Adipose tissue (tissue), 3 donors: ENCODE results near the gene HDDC2. TPM values are rescaled to one million over a fixed set of nuclear protein-coding genes. Genes with fewer than 3 reads are reported as not detected.

Experiments
- H3K27ac ChIP-seq: one replicate; pipeline ENCODE4 v1.5.1; 2013; ENCODE audit warnings: low read depth, low read length
- WGBS, 3 donors: extraction: QIAGEN DNeasy Blood & Tissue Kit; methylation state at CpG; one replicate each; pipeline ENCODE4 v1.1.7; 2013; 5-methylcytosine and 5-hydroxymethylcytosine counted together
- polyA plus RNA-seq, 3 donors: library from polyadenylated mRNA; stranded (reverse); fragments of 200-250 nt; gene quantifications; one replicate each; pipeline ENCODE4 v1.2.3, GENCODE V29; 2013
- donor health status: healthy with polysubstance abuse.
- donor health status: Bipolar disorder and iron deficiency.
- donor health status: healthy.

The HDDC2 gene
- 100 to 1,000 TPM in 1 of 3 donors, 10 to 100 TPM in 2; 35.5 to 106 (median 79.6) TPM for polyA plus RNA-seq

DNA sequence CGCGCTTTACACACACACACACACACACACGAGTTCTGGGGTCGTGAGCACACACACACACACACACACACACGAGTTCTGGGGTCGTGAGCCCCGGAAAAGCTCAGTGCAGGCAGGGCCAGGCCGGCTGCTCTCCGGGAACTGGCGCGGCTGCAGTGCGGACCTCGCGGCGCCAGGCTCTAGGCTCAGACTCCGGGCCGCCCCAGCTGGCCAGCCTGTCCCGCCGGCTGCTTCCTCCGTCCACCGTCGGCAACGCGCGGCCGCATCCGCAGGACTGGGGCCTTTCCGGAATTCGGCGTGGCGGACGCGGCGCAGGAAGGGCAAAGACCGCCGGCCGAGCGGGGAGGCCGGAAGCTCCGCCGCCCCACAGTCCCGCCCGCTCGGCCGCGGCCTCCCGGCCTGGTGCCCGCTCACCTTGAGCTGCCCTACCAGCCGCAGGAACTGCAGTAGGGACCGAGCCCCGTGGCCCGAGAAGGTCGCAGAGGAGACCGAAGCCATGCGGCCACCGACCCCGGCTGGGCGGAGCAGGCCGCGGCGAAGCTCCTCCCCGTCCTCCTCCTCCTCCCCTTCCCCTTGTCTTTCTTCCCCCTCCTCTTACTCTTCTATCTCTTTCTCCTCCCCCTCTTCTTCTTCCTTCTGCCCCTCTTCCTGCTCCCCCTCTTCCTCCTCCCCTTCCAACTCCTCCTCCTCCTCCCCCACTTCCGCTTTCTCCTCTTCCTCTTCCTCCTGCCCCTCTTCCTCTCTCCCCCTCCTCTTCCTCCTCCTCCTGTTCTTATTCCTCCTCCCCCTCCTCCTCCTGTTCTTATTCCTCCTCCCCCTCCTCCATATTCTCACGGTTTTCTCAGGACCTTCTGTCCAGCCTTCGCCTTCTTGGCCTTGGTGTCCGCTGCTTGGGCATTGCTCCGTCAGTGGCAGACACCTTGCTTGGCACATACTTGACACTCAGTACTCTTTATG lies at the start of gene HDDC2:
Gene HDDC2, minus strand, starts transcription at position 533 of the 957 bp plus-strand sequence. Its CDS starts 35 bp downstream, at position 498.
- 2 to 5% (median 4%) methylated on average over 59 to 66 of the region's 67 CpGs for WGBS, 3 donors
- peak within 1 kb of the TSS; percentile 17 for H3K27ac ChIP-seq

DNA sequence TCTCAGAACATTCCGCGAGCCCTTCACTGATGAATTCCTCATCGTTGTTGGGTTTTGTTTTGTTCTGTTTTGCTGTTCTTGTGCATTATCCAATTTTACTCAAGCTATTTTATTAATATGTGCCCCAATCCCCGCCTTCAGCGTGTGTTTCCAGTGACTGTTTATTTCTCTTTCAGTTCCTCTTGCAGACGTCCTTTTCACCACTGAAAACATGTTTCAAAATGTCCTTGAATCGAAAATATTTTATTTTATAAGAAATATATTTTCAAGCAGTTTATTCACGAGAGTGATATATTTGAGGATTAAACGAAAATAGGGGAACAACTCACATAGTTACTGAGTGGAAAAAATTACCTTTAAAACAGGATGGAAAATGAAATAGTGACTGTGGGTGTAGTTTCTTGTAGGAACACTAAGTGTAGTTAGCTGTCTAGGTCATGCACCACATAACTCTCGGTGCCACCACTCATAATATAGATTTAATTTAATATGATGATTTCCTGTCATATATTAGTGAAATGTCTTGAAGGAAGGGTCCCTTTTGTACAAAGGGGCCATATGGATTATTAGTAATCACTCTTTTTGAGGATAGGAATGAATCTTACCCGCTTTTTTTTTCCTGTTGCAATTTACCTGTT lies 45.3 kb upstream of the HDDC2 start:
- H3K27ac ChIP-seq, result no peak overlapping the region
- WGBS, 3 donors, result 76 to 79% (median 78%) methylated on average over 11 of the region's 11 CpGs

- 42 to 44% (median 43%) methylated on average over 11 of the region's 11 CpGs for WGBS, 3 donors
- H3K27ac ChIP-seq, result no peak overlapping the region
Observed at GRCh38 chr6:125346201-125346925, 44.6 kb upstream of the HDDC2 start.

DNA sequence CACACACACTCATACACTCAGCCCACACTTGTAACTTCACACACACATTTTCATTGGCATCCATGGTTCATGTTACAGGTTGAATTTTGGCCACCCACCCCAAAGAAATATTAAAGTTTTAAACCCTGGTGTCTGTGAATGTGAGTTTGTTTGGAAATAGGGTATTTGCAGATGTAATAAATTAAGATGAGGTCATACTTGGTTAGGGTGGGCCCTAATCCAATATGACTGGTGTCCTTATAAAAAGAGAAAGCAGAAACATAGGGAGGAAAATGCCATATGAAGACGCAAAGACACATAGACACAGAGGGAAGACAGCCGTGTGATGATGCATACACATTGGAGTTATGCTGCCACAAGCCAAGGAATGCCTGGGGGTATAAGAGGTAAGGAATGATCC lies 39.7 kb upstream of the HDDC2 start:
- 69 to 72% (median 71%) methylated on average over 2 of the region's 2 CpGs for WGBS, 3 donors
- no peak overlapping the region for H3K27ac ChIP-seq

DNA sequence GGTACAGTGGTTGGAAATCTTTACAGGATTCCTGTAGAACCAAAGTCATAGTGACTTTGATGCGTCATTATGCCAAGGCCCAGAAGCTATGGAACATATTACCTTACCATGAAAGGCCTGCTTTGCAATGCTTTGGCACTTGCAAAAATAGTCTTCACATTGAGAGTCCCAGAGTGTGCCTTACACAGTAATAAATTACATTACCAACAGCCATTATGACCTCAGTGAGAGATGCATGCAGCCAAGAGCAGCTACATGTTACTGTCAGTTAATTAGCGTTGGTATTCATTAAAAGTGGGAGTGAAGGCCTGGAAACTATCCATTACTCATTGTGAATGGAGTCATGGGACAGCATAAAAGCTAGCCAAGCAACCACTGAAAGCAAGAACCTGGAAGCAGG lies 39.2 kb upstream of the HDDC2 start:
- WGBS, 3 donors, result 87 to 97% (median 88%) methylated on average over 2 of the region's 2 CpGs
- no peak overlapping the region for H3K27ac ChIP-seq

- WGBS, 3 donors, result 70 to 82% (median 76%) methylated on average over 3 of the region's 3 CpGs
- no peak overlapping the region for H3K27ac ChIP-seq
Observed at GRCh38 chr6:125340175-125340835, 38.5 kb upstream of the HDDC2 start.

GRCh38 chr6:125339653-125340052 lies 37.9 kb upstream of the HDDC2 start:
- WGBS, 3 donors, result 63 to 68% (median 65%) methylated on average over 1 of the region's 1 CpG
- H3K27ac ChIP-seq, result no peak overlapping the region

DNA sequence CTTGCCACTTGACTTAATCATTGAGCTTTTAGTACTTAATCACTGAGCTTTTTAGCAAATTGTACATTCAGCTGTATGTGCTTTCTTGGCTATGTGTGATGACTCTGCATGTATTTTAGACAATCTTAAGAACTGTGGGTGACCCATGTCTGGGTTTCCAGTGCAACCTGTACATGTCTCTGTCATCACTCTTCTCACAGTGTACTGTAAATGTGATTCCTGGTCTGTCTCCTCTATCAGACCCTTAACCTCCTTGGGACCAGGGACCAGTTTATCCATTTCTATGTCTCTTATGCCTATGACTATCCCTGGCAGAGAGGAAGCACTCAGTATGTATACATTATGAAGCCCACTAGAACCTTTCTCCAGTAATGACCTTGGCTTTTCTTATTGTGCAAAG lies 36.6 kb upstream of the HDDC2 start:
- H3K27ac ChIP-seq, result no peak overlapping the region

DNA sequence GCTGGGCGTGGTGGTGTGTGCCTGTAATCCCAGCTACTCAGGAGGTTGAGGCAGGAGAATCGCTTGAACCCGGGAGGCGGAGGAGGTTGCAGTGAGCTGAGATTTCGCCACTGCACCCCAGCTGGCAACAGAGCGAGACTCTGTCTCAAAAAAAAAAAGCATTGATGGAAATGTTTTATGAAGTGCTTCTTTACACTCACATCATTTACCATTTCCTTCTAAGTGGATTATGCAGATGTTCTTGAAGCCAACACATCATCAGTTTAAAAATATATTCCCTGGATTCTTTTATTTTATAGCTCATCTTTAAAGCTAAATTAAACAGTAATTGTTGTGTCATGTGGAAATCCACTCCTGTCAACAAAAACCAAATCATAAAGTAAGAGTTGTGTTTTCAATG lies 35.9 kb upstream of the HDDC2 start:
- 92 to 98% (median 93%) methylated on average over 6 of the region's 6 CpGs for WGBS, 3 donors
- H3K27ac ChIP-seq, result no peak overlapping the region

GRCh38 chr6:125332664-125333063 lies 30.9 kb upstream of the HDDC2 start:
- H3K27ac ChIP-seq, result no peak overlapping the region
- 92 to 96% (median 96%) methylated on average over 1 of the region's 1 CpG for WGBS, 3 donors

DNA sequence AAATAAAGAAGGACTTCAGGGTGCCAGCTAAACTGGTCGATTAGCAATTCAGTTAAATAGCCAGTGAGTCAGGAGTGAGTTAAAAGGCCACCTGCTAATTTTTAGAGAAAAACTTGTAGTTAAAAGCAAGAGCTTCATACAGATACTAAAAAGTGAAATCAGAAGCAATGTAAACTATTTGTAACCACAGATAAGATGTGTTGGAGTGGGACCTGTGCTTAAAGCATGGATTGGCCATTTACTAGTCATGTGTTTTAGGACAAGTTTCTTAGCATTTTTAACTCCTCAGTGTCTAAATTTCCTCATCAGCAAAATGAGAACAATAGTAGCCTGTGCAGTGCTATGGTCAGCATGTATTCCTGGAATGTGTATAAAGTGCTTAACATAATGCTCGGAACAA lies 23.8 kb upstream of the HDDC2 start:
- 47 to 78% (median 56%) methylated on average over 2 of the region's 2 CpGs for WGBS, 3 donors
- no peak overlapping the region for H3K27ac ChIP-seq

DNA sequence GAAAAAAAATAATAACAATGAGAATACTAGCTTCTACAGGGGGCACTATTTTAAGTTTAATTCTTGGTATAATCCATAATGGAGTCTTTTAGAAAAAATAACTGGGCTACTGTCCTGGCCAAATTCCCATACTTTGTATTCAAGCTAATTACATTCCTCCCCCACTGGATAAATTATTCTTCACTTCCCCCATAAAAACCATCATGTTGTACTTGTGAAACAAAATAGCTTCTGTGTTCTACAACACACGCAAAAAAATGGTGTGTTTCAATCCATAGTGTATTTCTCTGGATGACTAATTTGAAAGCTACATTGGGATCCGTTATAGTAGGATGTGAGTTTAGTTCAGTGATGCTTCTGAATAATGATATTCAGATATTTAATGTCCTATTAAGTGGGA lies 21.6 kb upstream of the HDDC2 start:
- no peak overlapping the region for H3K27ac ChIP-seq
- 85 to 93% (median 89%) methylated on average over 2 of the region's 2 CpGs for WGBS, 3 donors

GRCh38 chr6:125316621-125317020 lies 14.9 kb upstream of the HDDC2 start:
- WGBS, 3 donors, result 66 to 92% (median 90%) methylated on average over 9 of the region's 9 CpGs
- H3K27ac ChIP-seq, result no peak overlapping the region

DNA sequence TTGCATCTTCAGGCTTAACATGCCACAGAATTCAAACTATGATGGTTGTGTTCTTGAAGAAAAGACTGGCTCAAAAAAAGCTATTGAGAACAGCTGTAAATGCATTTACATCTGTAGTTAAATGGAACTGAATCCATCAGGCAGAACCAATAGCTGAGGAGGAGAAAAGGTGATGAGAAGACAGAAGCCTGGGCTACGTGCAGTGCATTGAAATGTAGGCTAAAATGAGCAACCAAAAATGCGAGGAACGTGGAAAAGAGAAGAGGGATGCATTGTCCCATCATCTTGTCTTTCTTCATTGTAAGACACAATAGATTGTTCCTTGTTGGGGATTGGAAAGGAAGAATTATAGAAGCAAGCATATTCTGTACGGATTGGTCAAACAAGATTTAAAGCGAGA lies 13.8 kb upstream of the HDDC2 start:
- 84 to 97% (median 93%) methylated on average over 5 of the region's 5 CpGs for WGBS, 3 donors
- H3K27ac ChIP-seq, result no peak overlapping the region

DNA sequence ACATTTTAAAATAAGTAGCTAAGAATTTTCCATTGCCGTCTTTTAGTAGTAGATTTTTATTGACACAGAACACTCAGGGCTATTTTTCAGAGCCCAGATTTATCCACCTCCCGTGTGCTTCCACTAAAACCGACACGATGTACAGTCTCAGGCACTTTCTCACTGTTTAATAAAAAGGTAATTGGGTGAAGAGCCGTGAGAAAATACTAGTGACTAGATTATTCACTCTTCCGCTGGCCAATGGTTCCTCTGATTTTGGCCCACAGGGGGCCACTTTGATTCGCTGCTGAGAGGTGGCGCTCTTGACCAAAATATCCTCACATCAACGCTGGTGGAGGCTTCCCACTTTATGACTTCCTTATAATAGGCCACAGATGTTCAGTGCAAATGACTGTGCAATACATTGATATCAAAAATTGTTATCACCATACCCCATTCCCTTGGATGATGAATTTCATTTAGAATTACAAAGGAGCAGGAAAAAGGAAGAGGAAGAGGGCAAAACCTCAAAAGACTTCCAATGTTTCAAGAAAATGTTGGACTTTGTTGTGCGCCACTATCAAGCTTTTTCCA lies 12.3 kb upstream of the HDDC2 start:
- 18 to 23% (median 21%) methylated on average over 10 of the region's 10 CpGs for WGBS, 3 donors
- no peak overlapping the region for H3K27ac ChIP-seq

GRCh38 chr6:125312950-125313349 lies 11.2 kb upstream of the HDDC2 start:
- 81 to 87% (median 84%) methylated on average over 4 of the region's 4 CpGs for WGBS, 3 donors
- no peak overlapping the region for H3K27ac ChIP-seq

- H3K27ac ChIP-seq, result no peak overlapping the region
- WGBS, 3 donors, result 56 to 76% (median 60%) methylated on average over 2 of the region's 2 CpGs
Observed at GRCh38 chr6:125312478-125312877, 10.7 kb upstream of the HDDC2 start.

DNA sequence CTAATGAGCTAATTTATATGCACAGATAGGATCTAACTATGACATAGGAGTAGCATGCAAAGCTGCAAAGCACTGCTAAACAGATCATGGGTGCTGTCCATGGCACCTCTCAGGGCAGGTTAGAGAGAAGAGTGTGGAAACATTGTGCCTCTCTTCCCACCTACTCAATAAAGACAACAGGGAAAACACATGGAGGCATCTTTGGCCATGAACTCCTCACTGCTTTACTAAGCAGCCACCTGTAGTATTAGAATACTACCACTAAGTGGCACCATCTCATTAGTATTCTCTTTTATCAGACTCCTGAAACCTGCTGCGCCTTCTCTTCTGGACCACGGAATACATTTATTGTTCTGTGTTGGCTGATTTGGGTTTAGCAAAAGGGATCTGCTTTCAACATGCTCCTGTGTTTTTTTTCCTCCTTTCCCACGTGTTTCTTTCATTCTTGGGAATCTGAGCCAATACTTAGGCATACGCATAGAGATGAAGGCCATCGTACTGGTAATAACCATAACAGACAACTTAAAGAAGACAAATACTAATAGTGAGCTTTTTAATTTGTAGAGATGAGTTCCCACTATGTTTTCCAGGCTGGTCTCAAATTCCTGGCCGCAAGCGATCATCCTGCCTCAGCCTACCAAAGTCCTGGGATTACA lies 9.4 kb upstream of the HDDC2 start:
- no peak overlapping the region for H3K27ac ChIP-seq
- 43 to 51% (median 51%) methylated on average over 7 of the region's 7 CpGs for WGBS, 3 donors
